ENCODE results near the gene DHDH.
A peak's percentile ranks its signal among the peaks of the same experiment; 100 is the strongest.
"Not testable (repeated sequence)": the region's sequence is repeated elsewhere in the genome, so short reads cannot be mapped to it uniquely, and the experiment has no call there.

The DHDH gene

GRCh38 chr19:48918071-48918470, 15.4 kb upstream of the DHDH start:
- no peak for DNase-seq

GRCh38 chr19:48918801-48919247, 14.7 kb upstream of the DHDH start:
- DNase-seq, result no peak

GRCh38 chr19:48919271-48919670, 14.2 kb upstream of the DHDH start:
- not testable (repeated sequence) for DNase-seq

GRCh38 chr19:48920949-48921348, 12.6 kb upstream of the DHDH start:
- DNase-seq, result no peak

- no peak for DNase-seq
Observed at GRCh38 chr19:48921721-48922500, 11.6 kb upstream of the DHDH start.

- DNase-seq, result no peak
Observed at GRCh38 chr19:48922548-48923490, 10.7 kb upstream of the DHDH start.

GRCh38 chr19:48925240-48925843, 8.2 kb upstream of the DHDH start:
- DNase-seq, result no peak

GRCh38 chr19:48925890-48926289, 7.6 kb upstream of the DHDH start:
- DNase-seq, result not testable (repeated sequence)

GRCh38 chr19:48926909-48927308, 6.6 kb upstream of the DHDH start:
- DNase-seq, result peak; percentile 11

GRCh38 chr19:48927692-48928091, 5.8 kb upstream of the DHDH start:
- not testable (repeated sequence) for DNase-seq

GRCh38 chr19:48928164-48929025, 5.1 kb upstream of the DHDH start:
- no peak for DNase-seq

- no peak for DNase-seq
Observed at GRCh38 chr19:48934837-48935236, 1.3 kb downstream of the DHDH start.

- DNase-seq, result no peak
Observed at GRCh38 chr19:48935864-48936263, 2.4 kb downstream of the DHDH start.

- DNase-seq, result no peak
Observed at GRCh38 chr19:48938256-48938655, 4.8 kb downstream of the DHDH start.

- no peak for DNase-seq
Observed at GRCh38 chr19:48940902-48941301, 7.4 kb downstream of the DHDH start.

GRCh38 chr19:48943081-48943480, 9.6 kb downstream of the DHDH start:
- DNase-seq, result no peak

GRCh38 chr19:48945415-48945814, 11.9 kb downstream of the DHDH start:
- DNase-seq, result no peak

GRCh38 chr19:48945817-48946216, 12.3 kb downstream of the DHDH start:
- no peak for DNase-seq

- no peak for DNase-seq
Observed at GRCh38 chr19:48946463-48947257, 13.2 kb downstream of the DHDH start.

- no peak for DNase-seq
Observed at GRCh38 chr19:48947258-48947542, 13.7 kb downstream of the DHDH start.

GRCh38 chr19:48950159-48950558, 16.7 kb downstream of the DHDH start:
- DNase-seq, result no peak
